Measurements from ENCODE around the gene ARFGEF3. TPM values are rescaled to one million over a fixed set of nuclear protein-coding genes. Genes with fewer than 3 reads are reported as not detected.

The ARFGEF3 gene
- total and polyA plus RNA-seq, 2 donors (not counting 1 experiment from before 2014, with no cell fraction given), result under 0.01 to 0.14 TPM

DNA sequence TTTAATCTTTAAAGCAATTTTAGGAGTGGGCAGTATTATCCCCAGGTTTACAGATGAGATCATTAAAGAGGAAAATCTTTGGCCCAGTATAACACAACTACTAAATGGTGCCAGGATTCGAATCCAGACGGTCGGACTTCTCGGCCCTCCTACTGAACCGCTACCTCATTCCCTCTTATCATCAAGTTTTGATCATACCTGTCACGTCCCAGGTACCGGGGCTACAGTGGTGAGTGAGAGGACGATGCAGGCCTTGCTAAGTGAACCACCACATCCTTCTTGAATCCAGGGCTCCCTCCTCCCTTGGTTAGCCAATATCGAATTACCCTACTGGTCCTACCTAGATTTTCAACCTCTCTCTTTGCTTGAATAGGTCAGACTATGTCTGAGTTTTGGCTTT is 134.6 kb downstream of the ARFGEF3 start:
- H3K9ac ChIP-seq (ENCODE audit: insufficient read depth, low read length), result no peak overlapping the region
- H3K27ac ChIP-seq (ENCODE audit: insufficient read depth, low read length), result no peak overlapping the region
- H3K4me1 ChIP-seq (ENCODE audit: control insufficient read depth, extremely low read depth, insufficient read depth, low read length), result no peaks in the 10 kb centered on the region
- H3K27me3 ChIP-seq (ENCODE audit: control insufficient read depth, insufficient read depth, low read length), result no peaks in the 10 kb centered on the region
- no peak overlapping the region for H3K4me2 ChIP-seq (ENCODE audit: extremely low read depth, insufficient read depth, low read length)
- no peaks in the 10 kb centered on the region for H4K20me1 ChIP-seq (ENCODE audit: control insufficient read depth, extremely low read depth, insufficient read depth, low read length)
- H2AFZ ChIP-seq (ENCODE audit: low read length), result no peak overlapping the region
- TF ChIP-seq, protein P1, sequence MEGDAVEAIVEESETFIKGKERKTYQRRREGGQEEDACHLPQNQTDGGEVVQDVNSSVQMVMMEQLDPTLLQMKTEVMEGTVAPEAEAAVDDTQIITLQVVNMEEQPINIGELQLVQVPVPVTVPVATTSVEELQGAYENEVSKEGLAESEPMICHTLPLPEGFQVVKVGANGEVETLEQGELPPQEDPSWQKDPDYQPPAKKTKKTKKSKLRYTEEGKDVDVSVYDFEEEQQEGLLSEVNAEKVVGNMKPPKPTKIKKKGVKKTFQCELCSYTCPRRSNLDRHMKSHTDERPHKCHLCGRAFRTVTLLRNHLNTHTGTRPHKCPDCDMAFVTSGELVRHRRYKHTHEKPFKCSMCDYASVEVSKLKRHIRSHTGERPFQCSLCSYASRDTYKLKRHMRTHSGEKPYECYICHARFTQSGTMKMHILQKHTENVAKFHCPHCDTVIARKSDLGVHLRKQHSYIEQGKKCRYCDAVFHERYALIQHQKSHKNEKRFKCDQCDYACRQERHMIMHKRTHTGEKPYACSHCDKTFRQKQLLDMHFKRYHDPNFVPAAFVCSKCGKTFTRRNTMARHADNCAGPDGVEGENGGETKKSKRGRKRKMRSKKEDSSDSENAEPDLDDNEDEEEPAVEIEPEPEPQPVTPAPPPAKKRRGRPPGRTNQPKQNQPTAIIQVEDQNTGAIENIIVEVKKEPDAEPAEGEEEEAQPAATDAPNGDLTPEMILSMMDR (conservative IDR thresholded peaks at IDR 0.05 in 1 of 2, IDR thresholded peaks at IDR 0.05 in 1 of 2; ENCODE audit: low read depth in 1 of 2, low read length in 2 of 2), result no peak
- no peak for TF ChIP-seq EZH2 (IDR thresholded peaks at IDR 0.05; ENCODE audit: low read length, missing control alignments)
- no peak for DNase-seq (ENCODE audit: low read depth in 2 of 2)
- no peak overlapping the region for H3K4me3 ChIP-seq (replicated peaks in 1 of 4; ENCODE audit: control extremely low read depth in 1 of 4, insufficient read depth in 1 of 4, low read depth in 3 of 4, low read length in 4 of 4)
- H3K36me3 ChIP-seq (ENCODE audit: control insufficient read depth, insufficient read depth, low read length), result no peaks in the 10 kb centered on the region
- H3K9me3 ChIP-seq (ENCODE audit: control insufficient read depth, insufficient read depth, low read depth, low read length), result no peaks in the 10 kb centered on the region
- H3K79me2 ChIP-seq (ENCODE audit: control insufficient read depth, insufficient read depth, low read length), result no peaks in the 10 kb centered on the region

DNA sequence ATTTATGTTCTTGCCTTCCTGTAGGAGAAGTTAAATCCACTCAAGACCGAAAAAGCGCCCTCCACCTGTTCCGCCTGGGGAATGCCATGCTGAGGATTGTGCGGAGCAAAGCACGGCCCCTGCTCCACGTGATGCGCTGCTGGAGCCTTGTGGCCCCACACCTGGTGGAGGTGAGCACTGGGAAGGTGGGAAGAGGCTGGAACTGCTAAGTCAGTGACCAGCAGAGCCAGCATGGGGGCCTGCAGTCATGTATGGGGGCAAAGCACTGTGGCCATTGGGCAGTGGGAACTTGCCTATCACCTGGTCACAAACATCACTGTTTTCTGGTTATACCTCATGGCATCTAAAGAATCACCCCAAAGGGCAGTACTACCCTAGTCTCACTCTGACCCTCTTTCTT is 135.0 kb downstream of the ARFGEF3 start:
- Histone ChIP-seq H3K4me2 (ENCODE audit: extremely low read depth, insufficient read depth, low read length) (no peak overlapping the region), H2AFZ (ENCODE audit: low read length) (no peak overlapping the region), H3K4me3 (replicated peaks in 1 of 4; ENCODE audit: control extremely low read depth in 1 of 4, insufficient read depth in 1 of 4, low read depth in 3 of 4, low read length in 4 of 4) (no peak overlapping the region), H3K9me3 (ENCODE audit: control insufficient read depth, insufficient read depth, low read depth, low read length) (no peaks in the 10 kb centered on the region), H3K27me3 (ENCODE audit: control insufficient read depth, insufficient read depth, low read length) (no peaks in the 10 kb centered on the region), H3K9ac (ENCODE audit: insufficient read depth, low read length) (no peak overlapping the region), H3K79me2 (ENCODE audit: control insufficient read depth, insufficient read depth, low read length) (no peaks in the 10 kb centered on the region), H3K4me1 (ENCODE audit: control insufficient read depth, extremely low read depth, insufficient read depth, low read length) (no peaks in the 10 kb centered on the region), H3K27ac (ENCODE audit: insufficient read depth, low read length) (no peak overlapping the region), H4K20me1 (ENCODE audit: control insufficient read depth, extremely low read depth, insufficient read depth, low read length) (no peaks in the 10 kb centered on the region), H3K36me3 (ENCODE audit: control insufficient read depth, insufficient read depth, low read length) (no peaks in the 10 kb centered on the region)
- no peak for DNase-seq (ENCODE audit: low read depth in 2 of 2)
- no peak for TF ChIP-seq EZH2 (IDR thresholded peaks at IDR 0.05; ENCODE audit: low read length, missing control alignments)
- TF ChIP-seq, protein P1 (conservative IDR thresholded peaks at IDR 0.05 in 1 of 2, IDR thresholded peaks at IDR 0.05 in 1 of 2; ENCODE audit: low read depth in 1 of 2, low read length in 2 of 2), result no peak

DNA sequence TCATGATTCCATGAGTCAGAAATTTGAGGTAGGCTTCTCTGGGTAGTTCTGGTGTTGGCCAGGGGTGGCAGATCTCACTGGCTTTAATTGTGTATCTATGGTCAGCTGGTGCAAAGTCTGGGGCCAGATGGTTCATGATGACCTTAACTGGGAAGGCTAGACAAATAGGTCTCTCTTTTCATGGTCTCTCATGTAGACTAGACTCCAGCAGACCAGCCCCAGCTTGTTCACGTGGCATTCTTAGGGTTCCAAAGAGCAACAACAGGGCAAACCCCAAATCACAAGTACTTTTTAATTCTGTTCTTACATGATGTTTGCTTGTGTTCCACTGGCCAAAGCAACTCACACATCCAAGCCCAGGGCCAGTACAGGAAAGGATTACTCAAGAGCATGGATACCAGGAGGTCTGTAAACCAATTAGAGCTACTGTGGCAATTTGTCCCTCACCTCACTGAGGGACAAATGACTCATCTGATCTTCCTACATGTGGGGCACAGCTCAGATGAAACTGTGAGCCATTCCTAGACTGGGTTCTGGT is 136.1 kb downstream of the ARFGEF3 start:
- no peaks in the 10 kb centered on the region for H3K9me3 ChIP-seq (ENCODE audit: control insufficient read depth, insufficient read depth, low read depth, low read length)
- no peak overlapping the region for H2AFZ ChIP-seq (ENCODE audit: low read length)

More for the DNA sequence above, 136.1 kb downstream of the ARFGEF3 start:
- no peak overlapping the region for H3K4me3 ChIP-seq (replicated peaks in 1 of 4; ENCODE audit: control extremely low read depth in 1 of 4, insufficient read depth in 1 of 4, low read depth in 3 of 4, low read length in 4 of 4)
- H3K4me2 ChIP-seq (ENCODE audit: extremely low read depth, insufficient read depth, low read length), result no peak overlapping the region
- no peaks in the 10 kb centered on the region for H3K4me1 ChIP-seq (ENCODE audit: control insufficient read depth, extremely low read depth, insufficient read depth, low read length)
- TF ChIP-seq EZH2 (IDR thresholded peaks at IDR 0.05; ENCODE audit: low read length, missing control alignments), result no peak
- TF ChIP-seq, protein P1 (conservative IDR thresholded peaks at IDR 0.05 in 1 of 2, IDR thresholded peaks at IDR 0.05 in 1 of 2; ENCODE audit: low read depth in 1 of 2, low read length in 2 of 2), result no peak
- DNase-seq (ENCODE audit: low read depth in 2 of 2), result peak in 1 of 2 donors; percentile 7
- no peaks in the 10 kb centered on the region for H3K36me3 ChIP-seq (ENCODE audit: control insufficient read depth, insufficient read depth, low read length)
- H3K9ac ChIP-seq (ENCODE audit: insufficient read depth, low read length), result no peak overlapping the region
- no peaks in the 10 kb centered on the region for H3K27me3 ChIP-seq (ENCODE audit: control insufficient read depth, insufficient read depth, low read length)
- H3K27ac ChIP-seq (ENCODE audit: insufficient read depth, low read length), result no peak overlapping the region
- no peaks in the 10 kb centered on the region for H3K79me2 ChIP-seq (ENCODE audit: control insufficient read depth, insufficient read depth, low read length)
- no peaks in the 10 kb centered on the region for H4K20me1 ChIP-seq (ENCODE audit: control insufficient read depth, extremely low read depth, insufficient read depth, low read length)
